Loucy (cell line): ENCODE data around the gene MDGA2.

Experiments
- H2AFZ ChIP-seq: fragments of 200-600 bp; sonication (generic); 2 replicates; pipeline ENCODE4 v1.6.0; 2016; ENCODE audit warnings: antibody characterized with exemption, mild to moderate bottlenecking, low read length, moderate library complexity
- H3F3A ChIP-seq: fragments of 200-600 bp; 2 replicates; pipeline ENCODE4 v1.6.0; 2016; ENCODE audit warnings: antibody characterized with exemption, low read depth, mild to moderate bottlenecking
- H3K27me3 ChIP-seq: fragments of 200-600 bp; sonication (generic); 2 replicates; pipeline ENCODE4 v1.6.1; 2014; ENCODE audit warnings: low read length, mild to moderate bottlenecking; ENCODE audit not compliant: insufficient read depth, poor library complexity, severe bottlenecking
- H3K36me3 ChIP-seq: fragments of 200-600 bp; sonication (generic); 2 replicates; pipeline ENCODE4 v1.6.1; 2016; ENCODE audit warnings: low read length; ENCODE audit not compliant: insufficient read depth
- H3K4me1 ChIP-seq: fragments of 200-600 bp; sonication (generic); 2 replicates; pipeline ENCODE4 v1.5.1; 2014; ENCODE audit warnings: low read length, mild to moderate bottlenecking; ENCODE audit not compliant: insufficient read depth, poor library complexity, severe bottlenecking
- H3K4me2 ChIP-seq: fragments of 200-600 bp; sonication (generic); 2 replicates; pipeline ENCODE4 v1.6.0; 2014; ENCODE audit warnings: antibody characterized with exemption, low read length, low read depth, mild to moderate bottlenecking; ENCODE audit not compliant: poor library complexity, severe bottlenecking
- H3K4me3 ChIP-seq: fragments of 200-600 bp; sonication (generic); 2 replicates; pipeline ENCODE4 v1.5.1; 2014; ENCODE audit warnings: low read length, mild to moderate bottlenecking, mixed read lengths; ENCODE audit not compliant: poor library complexity, severe bottlenecking
- H3K79me2 ChIP-seq: fragments of 200-600 bp; sonication (generic); 2 replicates; pipeline ENCODE4 v1.6.1; 2014; ENCODE audit warnings: low read length; ENCODE audit not compliant: insufficient read depth
- H3K9ac ChIP-seq: fragments of 200-600 bp; sonication (generic); 2 replicates; pipeline ENCODE4 v1.6.0; 2014; ENCODE audit warnings: mild to moderate bottlenecking, low read depth, low read length, moderate library complexity; ENCODE audit not compliant: poor library complexity, severe bottlenecking
- H3K9me2 ChIP-seq: fragments of 200-600 bp; sonication (generic); replicated peaks from 2 replicates; pipeline ENCODE4 v1.6.1; 2016; ENCODE audit warnings: low read depth, low read length, mixed read lengths
- H3K9me3 ChIP-seq: fragments of 200-600 bp; sonication (generic); 2 replicates; pipeline ENCODE4 v1.6.1; 2014; ENCODE audit warnings: mild to moderate bottlenecking, antibody characterized with exemption, low read length, low read depth; ENCODE audit not compliant: insufficient read depth
- H4K20me1 ChIP-seq: fragments of 200-600 bp; sonication (generic); 2 replicates; pipeline ENCODE4 v1.6.0; 2014; ENCODE audit warnings: antibody characterized with exemption, low read length, mild to moderate bottlenecking; ENCODE audit not compliant: insufficient read depth, poor library complexity, severe bottlenecking
- EZH2phosphoT487 ChIP-seq: fragments of 200-600 bp; IDR thresholded peaks from 2 replicates; pipeline ENCODE4 v1.6.1; 2018; ENCODE audit warnings: antibody characterized with exemption, mild to moderate bottlenecking, moderate library complexity, borderline replicate concordance
- TF ChIP-seq, protein P1 (sequence below): fragments of 200-600 bp; sonication (generic); conservative IDR thresholded peaks from 2 replicates; pipeline ENCODE4 v1.5.1; 2014; ENCODE audit warnings: mild to moderate bottlenecking, antibody characterized with exemption, low read length

Gene MDGA2

GRCh38 chr14:47590767-47591495, 84.5 kb downstream of the MDGA2 start:
- Histone ChIP-seq H3K27me3 (no peaks in the 10 kb centered on the region), H3K4me2 (no peak overlapping the region), H3K4me3 (no peak overlapping the region), H3K4me1 (no peaks in the 10 kb centered on the region), H3K9me3 (no peaks in the 10 kb centered on the region), H3K36me3 (no peaks in the 10 kb centered on the region), H2AFZ (no peak overlapping the region), H3F3A (no peaks in the 10 kb centered on the region), H4K20me1 (no peaks in the 10 kb centered on the region), H3K9ac (no peak overlapping the region), H3K9me2 (no peaks in the 10 kb centered on the region), H3K79me2 (no peaks in the 10 kb centered on the region)
- TF ChIP-seq, protein P1, sequence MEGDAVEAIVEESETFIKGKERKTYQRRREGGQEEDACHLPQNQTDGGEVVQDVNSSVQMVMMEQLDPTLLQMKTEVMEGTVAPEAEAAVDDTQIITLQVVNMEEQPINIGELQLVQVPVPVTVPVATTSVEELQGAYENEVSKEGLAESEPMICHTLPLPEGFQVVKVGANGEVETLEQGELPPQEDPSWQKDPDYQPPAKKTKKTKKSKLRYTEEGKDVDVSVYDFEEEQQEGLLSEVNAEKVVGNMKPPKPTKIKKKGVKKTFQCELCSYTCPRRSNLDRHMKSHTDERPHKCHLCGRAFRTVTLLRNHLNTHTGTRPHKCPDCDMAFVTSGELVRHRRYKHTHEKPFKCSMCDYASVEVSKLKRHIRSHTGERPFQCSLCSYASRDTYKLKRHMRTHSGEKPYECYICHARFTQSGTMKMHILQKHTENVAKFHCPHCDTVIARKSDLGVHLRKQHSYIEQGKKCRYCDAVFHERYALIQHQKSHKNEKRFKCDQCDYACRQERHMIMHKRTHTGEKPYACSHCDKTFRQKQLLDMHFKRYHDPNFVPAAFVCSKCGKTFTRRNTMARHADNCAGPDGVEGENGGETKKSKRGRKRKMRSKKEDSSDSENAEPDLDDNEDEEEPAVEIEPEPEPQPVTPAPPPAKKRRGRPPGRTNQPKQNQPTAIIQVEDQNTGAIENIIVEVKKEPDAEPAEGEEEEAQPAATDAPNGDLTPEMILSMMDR, result no peak
- TF ChIP-seq EZH2phosphoT487, result no peak

GRCh38 chr14:47585447-47585846, 90.0 kb downstream of the MDGA2 start:
- TF ChIP-seq, protein P1, result no peak
- no peak for TF ChIP-seq EZH2phosphoT487
- Histone ChIP-seq H3K9ac (no peak overlapping the region), H3K27me3 (no peaks in the 10 kb centered on the region), H2AFZ (no peak overlapping the region), H3K36me3 (no peaks in the 10 kb centered on the region), H3F3A (no peaks in the 10 kb centered on the region), H4K20me1 (no peaks in the 10 kb centered on the region), H3K4me2 (no peak overlapping the region), H3K9me3 (no peaks in the 10 kb centered on the region), H3K79me2 (no peaks in the 10 kb centered on the region), H3K9me2 (no peaks in the 10 kb centered on the region), H3K4me3 (no peak overlapping the region), H3K4me1 (no peaks in the 10 kb centered on the region)

GRCh38 chr14:47567273-47567672, 108.1 kb downstream of the MDGA2 start:
- Histone ChIP-seq H3K9me2 (no peaks in the 10 kb centered on the region), H3K27me3 (no peaks in the 10 kb centered on the region), H3K4me3 (no peak overlapping the region), H3K79me2 (no peaks in the 10 kb centered on the region), H3K9me3 (no peaks in the 10 kb centered on the region), H4K20me1 (no peaks in the 10 kb centered on the region), H3F3A (no peaks in the 10 kb centered on the region), H3K36me3 (no peaks in the 10 kb centered on the region), H2AFZ (no peak overlapping the region), H3K4me2 (no peak overlapping the region), H3K4me1 (no peaks in the 10 kb centered on the region), H3K9ac (no peak overlapping the region)
- TF ChIP-seq, protein P1, result no peak
- no peak for TF ChIP-seq EZH2phosphoT487
